Lung (tissue), 12 donors: Measurements from ENCODE around the gene TTC39B. TPM values are rescaled to one million over a fixed set of nuclear protein-coding genes. Genes with fewer than 3 reads are reported as not detected.

Experiments
- ATAC-seq: fragments of 200-7000 bp; cut with Tn5 transposase; one replicate; pipeline ENCODE4 v1.9.1; 2020; ENCODE audit warnings: moderate number of reproducible peaks; ENCODE audit not compliant: insufficient read depth, low FRiP score
- DNase-seq, 3 donors: peaks; one replicate each; pipeline ENCODE4 v3.0.0-alpha.2; 2013 to 2017
- H3K27ac ChIP-seq, 2 donors: one replicate each; pipeline ENCODE4 v1.5.1; 2013; ENCODE audit warnings: mild to moderate bottlenecking in 2 of 2, moderate library complexity in 2 of 2, control low read depth in 1 of 2, inconsistent platforms in 1 of 2, low read depth in 1 of 2, low read length in 1 of 2
- H3K27me3 ChIP-seq, 3 donors: one replicate each; pipeline ENCODE4 v1.5.1; 2013; ENCODE audit warnings: low read length in 2 of 3; ENCODE audit not compliant: control insufficient read depth in 3 of 3, insufficient read depth in 3 of 3
- H3K36me3 ChIP-seq, 4 donors: one replicate each; pipeline ENCODE4 v1.5.1; 2013; ENCODE audit warnings: low read length in 4 of 4, mild to moderate bottlenecking in 1 of 4, moderate library complexity in 1 of 4; ENCODE audit not compliant: control insufficient read depth in 4 of 4, insufficient read depth in 4 of 4
- H3K4me1 ChIP-seq, 5 donors: one replicate each; pipeline ENCODE4 v1.5.1; 2013; ENCODE audit warnings: low read length in 5 of 5, mild to moderate bottlenecking in 2 of 5, moderate library complexity in 1 of 5; ENCODE audit not compliant: control insufficient read depth in 5 of 5, insufficient read depth in 5 of 5
- H3K4me3 ChIP-seq: one replicate; pipeline ENCODE4 v1.5.1; 2013; ENCODE audit warnings: mild to moderate bottlenecking, control low read depth, moderate library complexity
- H3K9ac ChIP-seq, 2 donors: one replicate each; pipeline ENCODE4 v1.5.1; 2013; ENCODE audit warnings: low read length in 2 of 2, control low read depth in 1 of 2; ENCODE audit not compliant: insufficient read depth in 1 of 2
- H3K9me3 ChIP-seq, 4 donors: one replicate each; pipeline ENCODE4 v1.5.1; 2013; ENCODE audit warnings: low read length in 3 of 4, mild to moderate bottlenecking in 1 of 4, moderate library complexity in 1 of 4; ENCODE audit not compliant: control insufficient read depth in 4 of 4, insufficient read depth in 3 of 4
- CTCF ChIP-seq: IDR thresholded peaks from 2 replicates; pipeline ENCODE4 v1.5.1; 2012; ENCODE audit warnings: mild to moderate bottlenecking; ENCODE audit errors: control extremely low read depth, extremely low read depth
- WGBS, 2 donors: extraction: QIAGEN DNeasy Blood & Tissue Kit; methylation state at CpG; one replicate each; pipeline ENCODE4 v1.1.7; 2013; 5-methylcytosine and 5-hydroxymethylcytosine counted together
- polyA plus RNA-seq, 2 donors: library from polyadenylated mRNA; stranded (reverse); fragments of 200-250 nt; gene quantifications; one replicate each; pipeline ENCODE4 v1.2.1, GENCODE V29; 2013
- total RNA-seq, 2 donors: library from RNA; depleted of rRNA in 1 of 2; stranded (reverse); fragments of >200 nt in 1 of 2; gene quantifications; one replicate each; pipeline ENCODE4 v1.2.1, GENCODE V29; 2014 to 2021
- donor health status: control.
- donor health status: control.
- donor health status: Bipolar disorder and iron deficiency.
- donor health status: healthy.
- donor health status: DM: yes; HTN: yes; CAD: no.

TTC39B gene
- total and polyA plus RNA-seq, 4 donors = 4.2 to 30.0 (median 19.2) TPM

GRCh38 chr9:15144622-15145061, 162.4 kb downstream of the TTC39B start:
- DNase-seq (peak in 2 of 3 donors; percentile 25 to 79), ATAC-seq (peak; percentile 12)
- WGBS, 2 donors = 49 to 66% methylated on average over 4 of the region's 4 CpGs
- Histone ChIP-seq H3K27me3 (no peaks in the 10 kb centered on the region), H3K9me3 (no peaks in the 10 kb centered on the region), H3K4me3 (no peak overlapping the region), H3K9ac (no peak overlapping the region), H3K36me3 (no peaks in the 10 kb centered on the region), H3K27ac (no peak overlapping the region), H3K4me1 (peaks cover 0 to 24% (median 0%) of the 10 kb centered on the region in 5 donors)
- TF ChIP-seq CTCF = no peak

GRCh38 chr9:15142878-15143534, 164.0 kb downstream of the TTC39B start:
- 67% methylated on average over 6 of the region's 6 CpGs for WGBS, 2 donors
- Histone ChIP-seq H3K4me3 (no peak overlapping the region), H3K4me1 (peaks cover 0 to 24% (median 0%) of the 10 kb centered on the region in 5 donors), H3K36me3 (no peaks in the 10 kb centered on the region), H3K27ac (no peak overlapping the region), H3K27me3 (no peaks in the 10 kb centered on the region), H3K9me3 (no peaks in the 10 kb centered on the region), H3K9ac (no peak overlapping the region)
- ATAC-seq (no peak), DNase-seq (peak; percentile 43 to 89 (median 82))
- peak; percentile 36 for TF ChIP-seq CTCF

GRCh38 chr9:15140051-15140450, 167.0 kb downstream of the TTC39B start:
- Histone ChIP-seq H3K9me3 (no peaks in the 10 kb centered on the region), H3K27ac (no peak overlapping the region)

More at GRCh38 chr9:15140051-15140450, 167.0 kb downstream of the TTC39B start:
- no peak for ATAC-seq
- peaks cover 0 to 27% (median 0%) of the 10 kb centered on the region in 5 donors for H3K4me1 ChIP-seq
- no peaks in the 10 kb centered on the region for H3K27me3 ChIP-seq
- H3K9ac ChIP-seq = no peak overlapping the region
- no peak for DNase-seq
- no peak for TF ChIP-seq CTCF
- H3K36me3 ChIP-seq = no peaks in the 10 kb centered on the region
- 89 to 93% methylated on average over 1 of the region's 1 CpG for WGBS, 2 donors
- no peak overlapping the region for H3K4me3 ChIP-seq
